Testis (tissue), 2 donors: ENCODE data around the gene FGFR2.

Experiments
- CTCF ChIP-seq, 3 experiments: fragments of 450-650 bp in 2 of 3; fragments of 200-600 bp in 1 of 3; sonication (generic) in 1 of 3; IDR thresholded peaks; one replicate each; pipeline ENCODE4 v1.5.1; 2016 to 2019; ENCODE audit warnings: antibody characterized with exemption in 3 of 3, mild to moderate bottlenecking in 2 of 3, moderate library complexity in 1 of 3
- POLR2A ChIP-seq: fragments of 450-650 bp; IDR thresholded peaks from one replicate; pipeline ENCODE4 v1.6.1; 2017; ENCODE audit warnings: antibody characterized with exemption, mild to moderate bottlenecking, moderate library complexity

GRCh38 chr10:121597504-121598262, 561 bp downstream of the FGFR2 start:
- TF ChIP-seq POLR2A, result no peak
- no peak for TF ChIP-seq CTCF (IDR thresholded peaks at IDR 0.05)
